Endodermal cell (in vitro differentiated cells): ENCODE measurements around the gene ZYG11A. TPM values are rescaled to one million over a fixed set of nuclear protein-coding genes. Genes with fewer than 3 reads are reported as not detected.
"Not testable (repeated sequence)": the region's sequence is repeated elsewhere in the genome, so short reads cannot be mapped to it uniquely, and the experiment has no call there.

Experiments
- DNase-seq: peaks from one replicate; pipeline ENCODE4 v3.0.0-alpha.2; 2017
- H3K27ac ChIP-seq: 2 replicates; pipeline ENCODE4 v1.5.1; 2013; ENCODE audit warnings: mild to moderate bottlenecking, low read depth, low read length, moderate library complexity
- H3K27me3 ChIP-seq: 2 replicates; pipeline ENCODE4 v1.6.1; 2013; ENCODE audit warnings: mild to moderate bottlenecking, low read length, moderate library complexity; ENCODE audit not compliant: insufficient read depth, control insufficient read depth, poor library complexity, severe bottlenecking
- H3K36me3 ChIP-seq: 2 replicates; pipeline ENCODE4 v1.7.0; 2013; ENCODE audit warnings: mild to moderate bottlenecking, low read length, moderate library complexity; ENCODE audit not compliant: control insufficient read depth, insufficient read depth
- H3K4me1 ChIP-seq: one replicate; pipeline ENCODE4 v1.7.0; 2013; ENCODE audit warnings: low read length; ENCODE audit not compliant: control insufficient read depth, insufficient read depth
- H3K4me3 ChIP-seq: 2 replicates; pipeline ENCODE4 v1.5.1; 2013; ENCODE audit warnings: mild to moderate bottlenecking, low read length, moderate library complexity
- H3K9ac ChIP-seq: 2 replicates; pipeline ENCODE4 v1.6.1; 2013; ENCODE audit warnings: mild to moderate bottlenecking, low read length, moderate library complexity; ENCODE audit not compliant: poor library complexity, severe bottlenecking; ENCODE audit errors: extremely low read depth
- H3K9me3 ChIP-seq: 2 replicates; pipeline ENCODE4 v1.6.1; 2013; ENCODE audit warnings: mild to moderate bottlenecking, low read length, moderate library complexity; ENCODE audit not compliant: control insufficient read depth
- H3K27ac Mint-ChIP-seq: 2 replicates; pipeline ENCODE4 v1.8.0; 2020; ENCODE audit warnings: mixed read lengths
- H3K27me3 Mint-ChIP-seq: 2 replicates; pipeline ENCODE4 v1.8.0; 2021; ENCODE audit warnings: mild to moderate bottlenecking, mixed read lengths; ENCODE audit not compliant: insufficient read depth
- H3K36me3 Mint-ChIP-seq: 2 replicates; pipeline ENCODE4 v1.8.0; 2020; ENCODE audit warnings: low read depth, mixed read lengths
- H3K4me1 Mint-ChIP-seq: 2 replicates; pipeline ENCODE4 v1.8.0; 2020; ENCODE audit warnings: mixed read lengths
- H3K4me3 Mint-ChIP-seq: 2 replicates; pipeline ENCODE4 v1.8.0; 2020; ENCODE audit warnings: mild to moderate bottlenecking, moderate library complexity, mixed read lengths
- H3K9me3 Mint-ChIP-seq: 2 replicates; pipeline ENCODE4 v1.8.0; 2020; ENCODE audit warnings: mild to moderate bottlenecking, mixed read lengths
- CTCF ChIP-seq: fragments of 200-600 bp; sonication (generic); conservative IDR thresholded peaks from 2 replicates; pipeline ENCODE4 v1.5.0; 2021; ENCODE audit warnings: antibody characterized with exemption, mild to moderate bottlenecking
- WGBS, 2 experiments: methylation state at CpG; one replicate each; pipeline versions ENCODE4 v1.1.5 to v1.1.7; 2013; ENCODE audit warnings: missing lambda C conversion rate in 2 of 2, mixed read lengths in 1 of 2; ENCODE audit not compliant: insufficient coverage in 1 of 2, insufficient read length in 1 of 2; 5-methylcytosine and 5-hydroxymethylcytosine counted together
- total RNA-seq, 2 donors: library from RNA; stranded (reverse); fragmentation: NEBNext Ultra II Directional in 1 of 2; extraction: Animal tissue kit (Norgen Biotek cat#: 25700) in 1 of 2; gene quantifications; 2 replicates in 1 of 2; 3 replicates in 1 of 2; pipeline ENCODE4 v1.2.1, GENCODE V29; 2021

Gene ZYG11A
- total RNA-seq, 2 donors from 2014 or later = 1.5 to 3.2 TPM

GRCh38 chr1:52825868-52826267, 16.7 kb upstream of the ZYG11A start:
- peaks cover 22% of the 10 kb centered on the region for H3K36me3 ChIP-seq
- Mint-ChIP-seq H3K27ac (no peak overlapping the region), H3K27me3 (no peaks in the 10 kb centered on the region), H3K4me1 (no peaks in the 10 kb centered on the region), H3K4me3 (no peak overlapping the region), H3K36me3 (peaks cover 10% of the 10 kb centered on the region), H3K9me3 (no peaks in the 10 kb centered on the region)
- 82% methylated on average over 1 of the region's 1 CpG; no CpG with 5 or more reads in 1 of the 2 experiments for WGBS, 2 experiments
- H3K4me1 ChIP-seq = no peaks in the 10 kb centered on the region
- no peaks in the 10 kb centered on the region for H3K9me3 ChIP-seq
- no peak overlapping the region for H3K4me3 ChIP-seq
- no peak overlapping the region for H3K27ac ChIP-seq
- TF ChIP-seq CTCF = peak; percentile 48
- no peak overlapping the region for H3K9ac ChIP-seq
- no peak for DNase-seq
- no peaks in the 10 kb centered on the region for H3K27me3 ChIP-seq

GRCh38 chr1:52834798-52835197, 7.8 kb upstream of the ZYG11A start:
- H3K27ac Mint-ChIP-seq = no peak overlapping the region
- H3K4me3 ChIP-seq = no peak overlapping the region
- no peaks in the 10 kb centered on the region for H3K27me3 ChIP-seq
- H3K36me3 Mint-ChIP-seq = no peaks in the 10 kb centered on the region
- peaks cover 5% of the 10 kb centered on the region for H3K4me1 Mint-ChIP-seq
- H3K27me3 Mint-ChIP-seq = no peaks in the 10 kb centered on the region
- H3K9me3 Mint-ChIP-seq = no peaks in the 10 kb centered on the region
- WGBS, 2 experiments = 92 to 95% methylated on average over 2 to 3 of the region's 3 CpGs
- H3K4me1 ChIP-seq = no peaks in the 10 kb centered on the region
- H3K36me3 ChIP-seq = no peaks in the 10 kb centered on the region
- H3K4me3 Mint-ChIP-seq = no peak overlapping the region
- H3K9ac ChIP-seq = no peak overlapping the region
- H3K9me3 ChIP-seq = no peaks in the 10 kb centered on the region
- H3K27ac ChIP-seq = no peak overlapping the region
- DNase-seq = no peak
- TF ChIP-seq CTCF = no peak

DNA sequence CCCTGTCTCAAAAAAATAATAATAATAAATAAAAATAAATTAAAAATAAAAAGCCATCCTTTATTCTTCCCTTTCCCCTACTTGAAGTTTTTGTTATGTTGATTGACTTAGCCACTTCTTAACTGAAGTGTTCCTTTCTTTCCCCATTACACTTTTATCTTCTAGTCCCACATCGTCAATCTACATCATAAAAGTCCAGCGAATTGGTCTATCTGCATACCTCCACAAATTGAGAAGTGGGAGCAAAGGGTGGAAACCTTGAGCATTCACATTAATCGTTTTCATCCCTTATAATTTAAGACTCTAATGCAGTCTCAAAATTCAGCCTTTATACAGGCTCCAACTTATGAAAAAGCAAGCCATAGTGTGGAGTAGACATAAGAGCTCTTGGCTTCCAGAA, 6.5 kb upstream of the ZYG11A start:
- H3K9ac ChIP-seq = no peak overlapping the region
- H3K9me3 Mint-ChIP-seq = no peaks in the 10 kb centered on the region
- H3K27me3 Mint-ChIP-seq = peaks cover 3% of the 10 kb centered on the region
- no peak overlapping the region for H3K4me3 ChIP-seq
- TF ChIP-seq CTCF = no peak
- H3K4me3 Mint-ChIP-seq = no peak overlapping the region
- H3K9me3 ChIP-seq = no peaks in the 10 kb centered on the region
- H3K27ac Mint-ChIP-seq = no peak overlapping the region
- no peak overlapping the region for H3K27ac ChIP-seq
- DNase-seq = no peak
- H3K4me1 ChIP-seq = no peaks in the 10 kb centered on the region
- peaks cover 1% of the 10 kb centered on the region for H3K27me3 ChIP-seq
- WGBS, 2 experiments = 31 to 46% methylated on average over 2 to 3 of the region's 3 CpGs
- no peaks in the 10 kb centered on the region for H3K36me3 Mint-ChIP-seq
- H3K4me1 Mint-ChIP-seq = peaks cover 5% of the 10 kb centered on the region
- no peaks in the 10 kb centered on the region for H3K36me3 ChIP-seq

- 89 to 94% methylated on average over 8 to 10 of the region's 10 CpGs for WGBS, 2 experiments
These were observed 3.4 kb upstream of the ZYG11A start for GRCh38 chr1:52839175-52839574.

DNA sequence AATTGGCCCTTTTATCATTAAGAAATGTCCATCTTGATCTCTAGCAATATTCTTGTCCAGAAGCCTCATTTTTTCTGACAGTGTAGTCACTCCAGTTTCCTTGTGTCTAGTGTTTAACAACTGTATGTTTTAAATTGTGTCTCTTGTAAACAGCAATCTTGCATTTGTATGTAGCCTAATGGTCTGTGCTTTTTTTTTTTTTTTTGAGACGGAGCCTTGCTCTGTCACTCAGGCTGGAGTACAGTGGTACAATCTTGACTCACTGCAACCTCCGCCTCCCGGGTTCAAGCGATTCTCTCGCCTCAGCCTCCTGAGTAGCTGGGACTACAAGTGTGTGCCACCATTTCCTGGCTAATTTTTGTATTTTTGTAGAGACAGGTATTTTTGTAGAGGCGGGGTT, 2.6 kb downstream of the ZYG11A start:
- H3K4me1 Mint-ChIP-seq, H3K9ac ChIP-seq, DNase-seq, H3K9me3 ChIP-seq, H3K27ac ChIP-seq, H3K9me3 Mint-ChIP-seq, H3K4me3 ChIP-seq, H3K27ac Mint-ChIP-seq, H3K36me3 Mint-ChIP-seq, H3K4me1 ChIP-seq, H3K36me3 ChIP-seq, H3K4me3 Mint-ChIP-seq: not testable (repeated sequence)
- peaks cover 29% of the 10 kb centered on the region for H3K27me3 ChIP-seq
- peaks cover 32% of the 10 kb centered on the region for H3K27me3 Mint-ChIP-seq
- 79 to 81% methylated on average over 6 of the region's 6 CpGs for WGBS, 2 experiments

More at GRCh38 chr1:52839175-52839574, 3.4 kb upstream of the ZYG11A start:
- not testable (repeated sequence) for H3K4me3 ChIP-seq, H3K4me3 Mint-ChIP-seq, H3K36me3 Mint-ChIP-seq, H3K4me1 Mint-ChIP-seq, H3K36me3 ChIP-seq, H3K27ac Mint-ChIP-seq, H3K9me3 ChIP-seq, DNase-seq, H3K9me3 Mint-ChIP-seq, H3K27ac ChIP-seq, H3K9ac ChIP-seq, H3K4me1 ChIP-seq
- H3K27me3 Mint-ChIP-seq = peaks cover 30% of the 10 kb centered on the region
- H3K27me3 ChIP-seq = peaks cover 28% of the 10 kb centered on the region
